Fibroblast of lung (primary cell): Measurements from ENCODE around the gene MAP3K10.

Experiments
- CTCF ChIP-seq, 2 donors: IDR thresholded peaks in 1 of 2; conservative IDR thresholded peaks in 1 of 2; 1 replicate in 1 of 2; 2 replicates in 1 of 2; pipeline ENCODE4 v1.5.1; 2011 to 2012; ENCODE audit warnings: low read length in 2 of 2, control low read depth in 1 of 2, inconsistent platforms in 1 of 2, low read depth in 1 of 2, mild to moderate bottlenecking in 1 of 2
- EZH2 ChIP-seq: IDR thresholded peaks from 2 replicates; pipeline ENCODE4 v1.5.1; 2012; ENCODE audit warnings: low read length, control low read depth, mild to moderate bottlenecking; ENCODE audit errors: missing control alignments

- TF ChIP-seq CTCF (conservative IDR thresholded peaks at IDR 0.05 in 1 of 2, IDR thresholded peaks at IDR 0.05 in 1 of 2; ENCODE audit: low read depth in 1 of 2, low read length in 2 of 2) (no peak), EZH2 (no peak)
Observed at GRCh38 chr19:40147693-40148347, 43.4 kb upstream of the MAP3K10 start.
